Right lobe of liver (tissue), 4 donors: Measurements from ENCODE around the gene FAM169A.
"Not testable (repeated sequence)": the region's sequence is repeated elsewhere in the genome, so short reads cannot be mapped to it uniquely, and the experiment has no call there.

Experiments used
- POLR2A ChIP-seq: fragments of 450-650 bp; IDR thresholded peaks from one replicate; pipeline ENCODE4 v1.6.1; 2017; ENCODE audit warnings: antibody characterized with exemption, mild to moderate bottlenecking
- TF ChIP-seq, protein P1 (sequence below), 4 donors: fragments of 200-600 bp in 3 of 4; fragments of 450-650 bp in 1 of 4; IDR thresholded peaks; one replicate each; pipeline versions ENCODE4 v1.5.1 to v1.8.0; 2016 to 2022; ENCODE audit warnings: antibody characterized with exemption in 4 of 4, mild to moderate bottlenecking in 2 of 4
- donor health status: DM: no; HTN: no; CAD: no.
- donor health status: DM: no; HTN: no; CAD: no.
- donor health status: DM: no; HTN: yes; CAD: no.

DNA sequence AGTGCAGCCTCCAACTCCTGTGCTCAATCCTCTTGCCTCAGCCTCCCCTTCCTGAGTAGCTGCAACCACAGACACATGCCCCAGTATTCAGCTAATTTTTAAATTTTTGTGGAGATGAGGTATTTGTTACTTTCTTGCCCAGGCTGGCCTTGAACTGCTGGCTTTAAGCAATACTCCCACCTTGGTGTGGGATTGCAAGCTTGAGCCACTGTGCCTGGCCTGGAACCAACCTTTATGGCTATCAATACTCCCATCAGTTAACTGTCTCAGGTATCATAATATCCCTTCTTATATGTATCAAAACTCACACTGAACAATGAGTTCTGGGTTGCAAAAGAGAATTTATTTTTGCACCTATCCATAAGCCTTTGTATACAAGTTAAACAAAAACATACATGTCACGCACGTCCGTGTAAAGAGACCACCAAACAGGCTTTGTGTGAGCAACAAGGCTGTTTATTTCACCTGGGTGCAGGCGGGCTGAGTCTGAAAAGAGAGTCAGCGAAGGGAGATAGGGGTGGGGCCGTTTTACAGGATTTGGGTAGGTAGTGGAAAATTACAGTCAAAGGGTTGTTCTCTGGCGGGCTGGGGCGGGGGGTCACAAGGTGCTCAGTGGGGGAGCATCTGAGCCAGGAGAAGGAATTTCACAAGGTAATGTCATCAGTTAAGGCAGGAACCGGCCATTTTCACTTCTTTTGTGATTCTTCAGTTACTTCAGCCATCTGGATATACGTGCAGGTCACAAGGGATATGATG, 16.4 kb upstream of the FAM169A start:
- TF ChIP-seq, protein P1, sequence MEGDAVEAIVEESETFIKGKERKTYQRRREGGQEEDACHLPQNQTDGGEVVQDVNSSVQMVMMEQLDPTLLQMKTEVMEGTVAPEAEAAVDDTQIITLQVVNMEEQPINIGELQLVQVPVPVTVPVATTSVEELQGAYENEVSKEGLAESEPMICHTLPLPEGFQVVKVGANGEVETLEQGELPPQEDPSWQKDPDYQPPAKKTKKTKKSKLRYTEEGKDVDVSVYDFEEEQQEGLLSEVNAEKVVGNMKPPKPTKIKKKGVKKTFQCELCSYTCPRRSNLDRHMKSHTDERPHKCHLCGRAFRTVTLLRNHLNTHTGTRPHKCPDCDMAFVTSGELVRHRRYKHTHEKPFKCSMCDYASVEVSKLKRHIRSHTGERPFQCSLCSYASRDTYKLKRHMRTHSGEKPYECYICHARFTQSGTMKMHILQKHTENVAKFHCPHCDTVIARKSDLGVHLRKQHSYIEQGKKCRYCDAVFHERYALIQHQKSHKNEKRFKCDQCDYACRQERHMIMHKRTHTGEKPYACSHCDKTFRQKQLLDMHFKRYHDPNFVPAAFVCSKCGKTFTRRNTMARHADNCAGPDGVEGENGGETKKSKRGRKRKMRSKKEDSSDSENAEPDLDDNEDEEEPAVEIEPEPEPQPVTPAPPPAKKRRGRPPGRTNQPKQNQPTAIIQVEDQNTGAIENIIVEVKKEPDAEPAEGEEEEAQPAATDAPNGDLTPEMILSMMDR (IDR thresholded peaks at IDR 0.05), result not testable (repeated sequence)
- not testable (repeated sequence) for TF ChIP-seq POLR2A
